Panc1 (cell line): ENCODE data around the gene TACR1. TPM values are rescaled to one million over a fixed set of nuclear protein-coding genes. Genes with fewer than 3 reads are reported as not detected.

ENCODE experiments used
- ATAC-seq: fragments of 200-7000 bp; cut with Tn5 transposase; 2 replicates; pipeline ENCODE4 v1.9.1; 2020; ENCODE audit warnings: mild to moderate bottlenecking, moderate library complexity
- BruUV-seq: library from RNA; stranded (reverse); fragments of 400-500 nt; replicated peaks from 2 replicates; lab custom pipeline; 2021; lab: Mats Ljungman, UMichigan
- CTCF ChIA-PET: fragments of 300-600 bp; sonication (Branson Sonifier 250); formaldehyde crosslinking; loops from one replicate; lab custom pipeline; 2022; ENCODE audit warnings: antibody characterized with exemption; lab: Charles Lee
- POLR2A ChIA-PET: fragments of 300-600 bp; sonication (Branson Sonifier 250); formaldehyde crosslinking; loops from one replicate; lab custom pipeline; 2022; ENCODE audit warnings: antibody characterized with exemption; lab: Charles Lee
- DNase-seq: peaks from one replicate; pipeline ENCODE4 v3.0.0-alpha.2; 2010; ENCODE audit warnings: low read depth, low spot score
- H3K27ac ChIP-seq: 2 replicates; pipeline ENCODE4 v1.5.1; 2011; ENCODE audit warnings: mild to moderate bottlenecking, low read length, inconsistent platforms
- H3K27me3 ChIP-seq: fragments of 200-500 bp; sonication (Bioruptor generic); 2 replicates; pipeline ENCODE4 v1.6.0; 2014; ENCODE audit warnings: low read length, inconsistent platforms; ENCODE audit not compliant: control insufficient read depth, insufficient read depth
- H3K36me3 ChIP-seq: fragments of 200-500 bp; sonication (Bioruptor generic); 2 replicates; pipeline ENCODE4 v1.5.1; 2014; ENCODE audit warnings: inconsistent platforms, mild to moderate bottlenecking, low read length, moderate library complexity; ENCODE audit not compliant: control insufficient read depth, insufficient read depth
- H3K4me1 ChIP-seq: 2 replicates; pipeline ENCODE4 v1.5.1; 2011; ENCODE audit warnings: inconsistent platforms, mild to moderate bottlenecking, low read length, moderate library complexity; ENCODE audit not compliant: control insufficient read depth, insufficient read depth
- H3K4me3 ChIP-seq, 2 experiments: 2 replicates each; pipeline ENCODE4 v1.5.1; 2011 to 2012; ENCODE audit warnings: low read depth in 2 of 2, low read length in 2 of 2, mild to moderate bottlenecking in 2 of 2, inconsistent platforms in 1 of 2, moderate library complexity in 1 of 2
- H3K9me3 ChIP-seq: fragments of 200-500 bp; sonication (Bioruptor generic); 2 replicates; pipeline ENCODE4 v1.5.1; 2014; ENCODE audit warnings: low read depth, mild to moderate bottlenecking, inconsistent platforms, low read length, moderate library complexity; ENCODE audit not compliant: control insufficient read depth, insufficient read depth
- CTCF ChIP-seq: fragments of 450-650 bp; IDR thresholded peaks from 2 replicates; pipeline ENCODE4 v1.5.1; 2017; ENCODE audit warnings: mild to moderate bottlenecking
- POLR2AphosphoS5 ChIP-seq: IDR thresholded peaks from 2 replicates; pipeline ENCODE4 v1.6.1; 2012; ENCODE audit warnings: mild to moderate bottlenecking, low read depth, low read length, moderate library complexity
- REST ChIP-seq, 2 experiments: IDR thresholded peaks; 2 replicates each; pipeline ENCODE4 v1.6.1; 2011 to 2012; ENCODE audit warnings: low read depth in 2 of 2, control low read depth in 1 of 2, low read length in 1 of 2, mild to moderate bottlenecking in 1 of 2, moderate library complexity in 1 of 2; ENCODE audit not compliant: insufficient read depth in 1 of 2
- SIN3A ChIP-seq: IDR thresholded peaks from 2 replicates; pipeline ENCODE4 v1.6.1; 2012; ENCODE audit warnings: low read depth, mild to moderate bottlenecking, low read length, moderate library complexity, borderline replicate concordance; ENCODE audit not compliant: insufficient read depth
- TCF7L2 ChIP-seq: IDR thresholded peaks from 2 replicates; pipeline ENCODE4 v1.6.1; 2011; ENCODE audit warnings: mild to moderate bottlenecking, low read depth, low read length, inconsistent platforms
- in situ Hi-C: cut with HindIII; loops from 2 replicates; pipeline ENCODE4 v1.10.0; 2016; ENCODE audit warnings: low sequenced_read_pairs, low pct_unique_long_range_greater_than_20kb
- intact Hi-C: fragments of 100-400 bp; cut with micrococcal nuclease; formaldehyde crosslinking; loops from one replicate; pipeline ENCODE4 v1.10.0; 2022; ENCODE audit not compliant: unreplicated experiment
- total RNA-seq: library from RNA; stranded (reverse); gene quantifications from one replicate; pipeline ENCODE4 v1.2.1, GENCODE V29; 2021; ENCODE audit not compliant: unreplicated experiment

Gene TACR1
- total RNA-seq, 1 experiment from 2014 or later: not detected

- no peak for DNase-seq
- Histone ChIP-seq H3K9me3 (no peaks in the 10 kb centered on the region), H3K27ac (no peak overlapping the region), H3K36me3 (no peaks in the 10 kb centered on the region), H3K4me1 (no peaks in the 10 kb centered on the region), H3K4me3 (no peak overlapping the region), H3K27me3 (no peaks in the 10 kb centered on the region)
- ATAC-seq: no peak
- in situ Hi-C loops (no loop called here), intact Hi-C loops (no loop called here)
- POLR2A ChIA-PET: no interaction called here
- CTCF ChIA-PET: no interaction called here
- BruUV-seq: no TSS peak
- TF ChIP-seq SIN3A: no peak
- TF ChIP-seq CTCF: no peak
- TF ChIP-seq POLR2AphosphoS5: no peak
- no peak for TF ChIP-seq TCF7L2
- TF ChIP-seq REST (IDR thresholded peaks at IDR 0.05; ENCODE audit: insufficient read depth in 1 of 2, low read depth in 2 of 2, low read length in 1 of 2): no peak
Measured at GRCh38 chr2:75210409-75210808, 11.1 kb upstream of the TACR1 start.

GRCh38 chr2:75208738-75209137 lies 9.4 kb upstream of the TACR1 start:
- no peak for TF ChIP-seq POLR2AphosphoS5
- Histone ChIP-seq H3K9me3 (no peaks in the 10 kb centered on the region), H3K4me1 (no peaks in the 10 kb centered on the region), H3K27ac (no peak overlapping the region), H3K36me3 (no peaks in the 10 kb centered on the region), H3K4me3 (no peak overlapping the region), H3K27me3 (no peaks in the 10 kb centered on the region)
- DNase-seq (no peak), ATAC-seq (no peak)
- in situ Hi-C loops (no loop called here), intact Hi-C loops (no loop called here)
- ChIA-PET CTCF (no interaction called here), POLR2A (no interaction called here)
- BruUV-seq: no TSS peak

GRCh38 chr2:75204833-75205232 lies 5.5 kb upstream of the TACR1 start:
- TF ChIP-seq SIN3A (no peak), CTCF (no peak), POLR2AphosphoS5 (no peak)
- Histone ChIP-seq H3K9me3 (no peaks in the 10 kb centered on the region), H3K36me3 (no peaks in the 10 kb centered on the region), H3K27ac (no peak overlapping the region), H3K4me3 (no peak overlapping the region), H3K27me3 (peaks cover 17% of the 10 kb centered on the region), H3K4me1 (peaks cover 11% of the 10 kb centered on the region; the same call in 1 of the 2 replicates)
- BruUV-seq: no TSS peak
- intact Hi-C loops (no loop called here), in situ Hi-C loops (no loop called here)
- DNase-seq: no peak
- ChIA-PET CTCF (no interaction called here), POLR2A (no interaction called here)
- no peak for ATAC-seq
